Measurements from ENCODE around the gene ARHGAP40.
A peak's percentile ranks its signal among the peaks of the same experiment; 100 is the strongest.

Gene ARHGAP40

GRCh38 chr20:38676576-38676975, 75.0 kb downstream of the ARHGAP40 start:
- DNase-seq (ENCODE audit: low read depth, low spot score): no peak

DNA sequence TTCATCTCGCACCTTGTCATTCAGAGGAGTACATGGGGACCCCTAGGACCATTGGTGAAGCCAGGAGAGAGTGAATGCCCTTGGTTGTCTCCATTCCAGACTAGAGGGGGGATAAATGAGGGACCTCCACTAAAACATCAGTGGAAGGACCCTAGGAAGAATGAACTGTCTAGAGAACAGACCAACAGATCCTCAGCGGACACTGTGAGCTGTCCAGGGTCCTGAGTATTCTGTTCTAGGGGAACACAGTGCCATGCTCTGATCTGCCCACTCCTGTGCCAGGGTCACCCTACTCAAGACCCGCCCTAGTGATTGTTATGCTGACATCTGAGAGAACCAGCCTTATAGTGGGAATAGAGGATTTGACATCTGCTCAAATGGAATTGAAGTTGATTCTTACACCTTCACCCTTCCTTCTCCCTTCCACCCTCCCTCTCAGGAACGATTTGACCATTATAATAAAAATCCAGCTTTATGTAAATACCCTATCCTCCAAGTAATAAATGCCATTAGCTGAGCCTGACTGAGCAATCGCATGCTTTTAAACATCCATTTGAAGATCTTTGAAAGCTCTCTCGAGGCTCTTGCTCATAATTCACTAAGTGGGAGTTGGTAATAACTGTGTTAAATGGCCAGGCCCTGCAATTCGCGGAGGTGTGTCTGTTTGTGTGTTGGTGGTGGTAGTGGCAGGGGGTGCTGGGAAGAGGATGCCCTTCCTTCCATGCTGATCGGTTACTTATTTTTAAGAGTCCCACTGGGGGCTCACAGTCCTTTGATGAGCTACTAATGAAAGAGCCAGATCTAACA, 79.1 kb downstream of the ARHGAP40 start:
- DNase-seq (ENCODE audit: low read depth, low spot score): no peak

GRCh38 chr20:38685271-38685670, 83.7 kb downstream of the ARHGAP40 start:
- no peak for DNase-seq (ENCODE audit: low read depth, low spot score)

- no peak for DNase-seq (ENCODE audit: low read depth, low spot score)
Measured at GRCh38 chr20:38685853-38686473, 84.4 kb downstream of the ARHGAP40 start.

GRCh38 chr20:38692436-38693411, 91.1 kb downstream of the ARHGAP40 start:
- peak; percentile 43 for DNase-seq (ENCODE audit: low read depth, low spot score)

- DNase-seq (ENCODE audit: low read depth, low spot score): no peak
Measured at GRCh38 chr20:38697306-38697705, 95.7 kb downstream of the ARHGAP40 start.

DNA sequence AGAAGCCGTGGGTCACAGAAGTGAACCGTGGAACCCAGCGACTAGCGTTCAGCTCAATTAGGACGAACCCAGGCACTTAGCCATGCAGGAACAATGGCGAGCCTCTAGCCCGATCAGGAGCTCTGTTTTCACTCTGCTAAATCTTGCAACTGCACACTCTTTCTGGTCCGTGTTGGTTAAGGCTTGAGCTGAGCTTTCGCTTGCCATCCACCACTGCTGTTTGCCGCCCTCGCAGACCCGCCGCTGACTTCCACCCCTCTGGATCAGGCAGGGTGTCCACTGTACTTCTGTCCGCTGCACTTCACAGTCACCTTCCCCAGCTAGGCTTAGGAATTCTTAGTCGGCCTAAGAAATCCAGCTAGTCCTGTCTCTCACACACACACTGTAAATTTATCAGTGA, 96.9 kb downstream of the ARHGAP40 start:
- no peak for DNase-seq (ENCODE audit: low read depth, low spot score)

DNA sequence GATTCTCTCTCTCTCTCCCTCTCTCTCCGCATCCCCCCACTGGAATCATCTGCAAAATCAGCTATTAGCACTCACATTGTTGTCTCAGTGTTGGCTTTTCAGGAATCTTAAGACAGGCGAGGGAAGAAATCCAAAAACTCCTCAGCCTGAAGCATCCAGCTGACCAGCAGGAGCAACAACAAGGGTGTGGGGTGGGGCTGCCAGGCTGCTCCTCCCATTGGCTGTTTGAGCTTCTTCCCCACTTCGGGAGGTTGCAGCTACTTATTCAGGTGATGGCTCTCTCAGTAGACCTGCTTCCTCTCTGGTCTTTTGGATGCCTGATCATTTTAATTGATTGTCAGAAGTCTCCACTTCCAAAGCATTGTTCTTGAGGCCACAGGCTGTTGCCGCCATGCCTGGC, 98.5 kb downstream of the ARHGAP40 start:
- DNase-seq (ENCODE audit: low read depth, low spot score): no peak

Measured in smooth muscle cell of the brain vasculature (primary cell).